ENCODE measurements around the gene POMGNT2.

- TF ChIP-seq POLR2A (IDR thresholded peaks at IDR 0.05), result no peak
- no peak for TF ChIP-seq CTCF (IDR thresholded peaks at IDR 0.05)
These were observed 14.4 kb downstream of the POMGNT2 start for GRCh38 chr3:43091481-43091880.

Measured in right lobe of liver (tissue), 4 donors.